GM12878 (cell line): ENCODE results near the gene TCF7L1. TPM values are rescaled to one million over a fixed set of nuclear protein-coding genes. Genes with fewer than 3 reads are reported as not detected.

Source experiments
- ATAC-seq: fragments of 200-7000 bp; cut with Tn5 transposase; 3 replicates; pipeline ENCODE4 v1.9.1; 2020; ENCODE audit warnings: mild to moderate bottlenecking, moderate library complexity
- BruUV-seq: library from RNA; stranded (reverse); fragments of 400-500 nt; replicated peaks from 2 replicates; lab custom pipeline; 2021; lab: Mats Ljungman, UMichigan
- CTCF ChIA-PET: fragments of 300-600 bp; sonication (Branson Sonifier 250); formaldehyde crosslinking; extraction: SDS; loops from one replicate; lab custom pipeline; 2021; ENCODE audit warnings: inconsistent platforms; lab: Yijun Ruan, JAX
- POLR2A ChIA-PET: fragments of 350-600 bp; formaldehyde crosslinking; extraction: SDS; loops from one replicate; lab custom pipeline; 2021; ENCODE audit warnings: inconsistent platforms; lab: Charles Lee
- RAD21 ChIA-PET: fragments of 300-600 bp; sonication (Branson Sonifier 250); formaldehyde crosslinking; loops from one replicate; lab custom pipeline; 2023; ENCODE audit warnings: antibody characterized with exemption; ENCODE audit not compliant: unreplicated experiment; lab: Charles Lee
- SMC1A ChIA-PET: fragments of 300-600 bp; sonication (Branson Sonifier 250); formaldehyde crosslinking; loops from one replicate; lab custom pipeline; 2023; ENCODE audit not compliant: unreplicated experiment, uncharacterized antibody; lab: Charles Lee
- DNase-seq: peaks from one replicate; pipeline ENCODE4 v3.0.0-alpha.2; 2011; ENCODE audit warnings: low read depth, low spot score
- FAIRE-seq: peaks from 3 replicates; lab custom pipeline; 2011; peaks lifted over from hg19 to GRCh38; lab: Jason Lieb, UNC
- H2AFZ ChIP-seq: 2 replicates; pipeline ENCODE4 v1.6.0; 2011; ENCODE audit warnings: low read depth, low read length, control low read depth; ENCODE audit not compliant: control insufficient read depth
- H3K27ac ChIP-seq: 2 replicates; pipeline ENCODE4 v1.5.1; 2011; ENCODE audit warnings: control low read depth; ENCODE audit not compliant: control insufficient read depth, insufficient read depth
- H3K27me3 ChIP-seq, 2 experiments: replicated peaks in 1 of 2; 2 replicates each; pipeline versions ENCODE4 v1.6.0 to v1.6.1; 2011; ENCODE audit warnings: low read length in 1 of 2; ENCODE audit not compliant: control insufficient read depth in 2 of 2, insufficient read depth in 2 of 2
- H3K36me3 ChIP-seq, 2 experiments: 2 replicates each; pipeline ENCODE4 v1.5.1; 2011; ENCODE audit warnings: low read length in 1 of 2; ENCODE audit not compliant: control insufficient read depth in 2 of 2, insufficient read depth in 2 of 2
- H3K4me1 ChIP-seq: 2 replicates; pipeline ENCODE4 v1.6.1; 2011; ENCODE audit warnings: mild to moderate bottlenecking, low read length, moderate library complexity, mixed read lengths; ENCODE audit not compliant: control insufficient read depth, insufficient read depth
- H3K4me2 ChIP-seq: 2 replicates; pipeline ENCODE4 v1.6.0; 2011; ENCODE audit warnings: control low read depth; ENCODE audit not compliant: control insufficient read depth, insufficient read depth
- H3K4me3 ChIP-seq: fragments of 200-600 bp; sonication (generic); 2 replicates; pipeline ENCODE4 v1.5.1; 2016
- H3K79me2 ChIP-seq: 2 replicates; pipeline ENCODE4 v1.6.0; 2011; ENCODE audit warnings: low read length; ENCODE audit not compliant: control insufficient read depth, insufficient read depth
- H3K9ac ChIP-seq: 2 replicates; pipeline ENCODE4 v1.8.0; 2011; ENCODE audit warnings: low read length, control low read depth, mixed read lengths; ENCODE audit not compliant: control insufficient read depth, insufficient read depth
- H3K9me3 ChIP-seq: replicated peaks from 3 replicates; pipeline ENCODE4 v1.5.1; 2011; ENCODE audit warnings: mild to moderate bottlenecking, low read length; ENCODE audit not compliant: control insufficient read depth, insufficient read depth
- H4K20me1 ChIP-seq: 2 replicates; pipeline ENCODE4 v1.6.0; 2011; ENCODE audit not compliant: control insufficient read depth, insufficient read depth
- DPF2 ChIP-seq: fragments of 450-650 bp; IDR thresholded peaks from 2 replicates; pipeline ENCODE4 v1.6.1; 2017; ENCODE audit warnings: mild to moderate bottlenecking
- EP300 ChIP-seq, 2 experiments: fragments of 150-350 bp in 1 of 2; IDR thresholded peaks; 2 replicates each; pipeline ENCODE4 v1.6.1; 2011 to 2012; ENCODE audit warnings: low read depth in 2 of 2, low read length in 2 of 2, borderline replicate concordance in 1 of 2, improper control_type of control experiment in 1 of 2, inconsistent platforms in 1 of 2; ENCODE audit not compliant: control insufficient read depth in 1 of 2
- FOXK2 ChIP-seq: fragments of 450-650 bp; IDR thresholded peaks from 2 replicates; pipeline ENCODE4 v1.6.1; 2017; ENCODE audit warnings: mild to moderate bottlenecking, moderate library complexity
- HCFC1 ChIP-seq: fragments of 150-350 bp; IDR thresholded peaks from 2 replicates; pipeline ENCODE4 v1.6.1; 2014; ENCODE audit warnings: low read length
- JUNB ChIP-seq: IDR thresholded peaks from 2 replicates; pipeline ENCODE4 v1.6.1; 2016; ENCODE audit warnings: antibody characterized with exemption, mild to moderate bottlenecking
- MTA3 ChIP-seq: IDR thresholded peaks from 2 replicates; pipeline ENCODE4 v1.6.1; 2012; ENCODE audit warnings: low read length, inconsistent platforms, borderline replicate concordance
- RBBP5 ChIP-seq: fragments of 200-600 bp; sonication (generic); conservative IDR thresholded peaks from 2 replicates; pipeline ENCODE4 v1.6.1; 2016
- STAT3 ChIP-seq: IDR thresholded peaks from 2 replicates; pipeline ENCODE4 v1.6.1; 2011; ENCODE audit warnings: low read depth, low read length, improper control_type of control experiment
- SUPT20H ChIP-seq: IDR thresholded peaks from 2 replicates; pipeline ENCODE4 v1.6.1; 2011; ENCODE audit warnings: low read depth, mild to moderate bottlenecking, low read length, moderate library complexity, borderline replicate concordance; ENCODE audit not compliant: control insufficient read depth
- WGBS: methylation state at CpG from one replicate; pipeline ENCODE4 v1.1.6; 2016; ENCODE audit warnings: low lambda C conversion rate; ENCODE audit not compliant: insufficient replicate concordance, insufficient coverage; ENCODE audit errors: missing lambda C conversion rate; 5-methylcytosine and 5-hydroxymethylcytosine counted together
- in situ Hi-C: fragments of 300-500 bp; cut with MboI; formaldehyde crosslinking; loops from 9 replicates; pipeline ENCODE4 v1.14.3; 2018; ENCODE audit warnings: mixed read lengths
- intact Hi-C: fragments of 100-400 bp; cut with micrococcal nuclease; formaldehyde crosslinking; loops from one replicate; pipeline ENCODE4 v1.14.2; 2022; ENCODE audit not compliant: unreplicated experiment
- polyA plus RNA-seq, 11 experiments: library from polyadenylated mRNA; depleted of rRNA in 4 of 11; unstranded in 6 of 11; stranded (reverse) in 5 of 11; fragments of >200 nt; fragmentation: Nextera tagmentation in 4 of 11; fragmentation: Illumina TruSeq in 1 of 11; extraction: Ambion mirVana in 4 of 11; extraction: Trizol in 1 of 11; gene quantifications; 1 replicate in 1 of 11; 2 replicates in 10 of 11; pipeline versions ENCODE4 v1.2.1 to v1.2.3, GENCODE V29; 2011 to 2016; ENCODE audit warnings: inconsistent platforms in 2 of 11, missing spikeins in 2 of 11, low read depth in 1 of 11
- total RNA-seq, 4 experiments: library from RNA; depleted of rRNA in 3 of 4; stranded (reverse); fragments of >200 nt in 3 of 4; fragmentation: Illumina TruSeq in 1 of 4; extraction: Trizol in 1 of 4; gene quantifications; 2 replicates each; pipeline versions ENCODE4 v1.2.1 to v1.2.3, GENCODE V29; 2013 to 2021
- TF ChIP-seq, protein P1 (sequence below): IDR thresholded peaks from 2 replicates; pipeline ENCODE4 v1.6.1; 2011; ENCODE audit warnings: low read depth, low read length, improper control_type of control experiment, borderline replicate concordance
- TF ChIP-seq, protein P2 (sequence below): IDR thresholded peaks from 2 replicates; pipeline ENCODE4 v1.6.1; 2012; ENCODE audit warnings: mild to moderate bottlenecking, low read depth, low read length

TCF7L1 gene
- total and polyA plus RNA-seq, 10 of the 15 experiments (the other 5 are each of a cell fraction or from before 2014, with no cell fraction given) = 0.03 to 0.11 (median 0.10) TPM; not detected in 7

- POLR2A ChIA-PET = interaction anchor here (0.6 kb wide), 1 partner anchor 418 kb away, joined by 3 read pairs; no protein-coding TSS in a partner anchor
- no peak for ATAC-seq
Observed at GRCh38 chr2:85162746-85163301, 29.6 kb downstream of the TCF7L1 start.

More at GRCh38 chr2:85162746-85163301, 29.6 kb downstream of the TCF7L1 start:
- no peak for TF ChIP-seq HCFC1
- TF ChIP-seq SUPT20H = no peak
- no peak for TF ChIP-seq MTA3
- TF ChIP-seq JUNB = no peak
- TF ChIP-seq, protein P1, sequence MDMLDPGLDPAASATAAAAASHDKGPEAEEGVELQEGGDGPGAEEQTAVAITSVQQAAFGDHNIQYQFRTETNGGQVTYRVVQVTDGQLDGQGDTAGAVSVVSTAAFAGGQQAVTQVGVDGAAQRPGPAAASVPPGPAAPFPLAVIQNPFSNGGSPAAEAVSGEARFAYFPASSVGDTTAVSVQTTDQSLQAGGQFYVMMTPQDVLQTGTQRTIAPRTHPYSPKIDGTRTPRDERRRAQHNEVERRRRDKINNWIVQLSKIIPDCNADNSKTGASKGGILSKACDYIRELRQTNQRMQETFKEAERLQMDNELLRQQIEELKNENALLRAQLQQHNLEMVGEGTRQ = no peak
- no peak for TF ChIP-seq DPF2
- TF ChIP-seq STAT3 = no peak
- TF ChIP-seq FOXK2 = no peak
- TF ChIP-seq RBBP5 = no peak
- TF ChIP-seq EP300 (IDR thresholded peaks at IDR 0.05; ENCODE audit: borderline replicate concordance in 1 of 2, control insufficient read depth in 1 of 2, low read depth in 2 of 2, low read length in 2 of 2) = no peak
- TF ChIP-seq, protein P2, sequence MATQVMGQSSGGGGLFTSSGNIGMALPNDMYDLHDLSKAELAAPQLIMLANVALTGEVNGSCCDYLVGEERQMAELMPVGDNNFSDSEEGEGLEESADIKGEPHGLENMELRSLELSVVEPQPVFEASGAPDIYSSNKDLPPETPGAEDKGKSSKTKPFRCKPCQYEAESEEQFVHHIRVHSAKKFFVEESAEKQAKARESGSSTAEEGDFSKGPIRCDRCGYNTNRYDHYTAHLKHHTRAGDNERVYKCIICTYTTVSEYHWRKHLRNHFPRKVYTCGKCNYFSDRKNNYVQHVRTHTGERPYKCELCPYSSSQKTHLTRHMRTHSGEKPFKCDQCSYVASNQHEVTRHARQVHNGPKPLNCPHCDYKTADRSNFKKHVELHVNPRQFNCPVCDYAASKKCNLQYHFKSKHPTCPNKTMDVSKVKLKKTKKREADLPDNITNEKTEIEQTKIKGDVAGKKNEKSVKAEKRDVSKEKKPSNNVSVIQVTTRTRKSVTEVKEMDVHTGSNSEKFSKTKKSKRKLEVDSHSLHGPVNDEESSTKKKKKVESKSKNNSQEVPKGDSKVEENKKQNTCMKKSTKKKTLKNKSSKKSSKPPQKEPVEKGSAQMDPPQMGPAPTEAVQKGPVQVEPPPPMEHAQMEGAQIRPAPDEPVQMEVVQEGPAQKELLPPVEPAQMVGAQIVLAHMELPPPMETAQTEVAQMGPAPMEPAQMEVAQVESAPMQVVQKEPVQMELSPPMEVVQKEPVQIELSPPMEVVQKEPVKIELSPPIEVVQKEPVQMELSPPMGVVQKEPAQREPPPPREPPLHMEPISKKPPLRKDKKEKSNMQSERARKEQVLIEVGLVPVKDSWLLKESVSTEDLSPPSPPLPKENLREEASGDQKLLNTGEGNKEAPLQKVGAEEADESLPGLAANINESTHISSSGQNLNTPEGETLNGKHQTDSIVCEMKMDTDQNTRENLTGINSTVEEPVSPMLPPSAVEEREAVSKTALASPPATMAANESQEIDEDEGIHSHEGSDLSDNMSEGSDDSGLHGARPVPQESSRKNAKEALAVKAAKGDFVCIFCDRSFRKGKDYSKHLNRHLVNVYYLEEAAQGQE = no peak
- ChIA-PET SMC1A (interaction anchor here (0.9 kb wide), 1 partner anchor 21 kb away, joined by 3 read pairs; no protein-coding TSS in a partner anchor), RAD21 (no interaction called here), CTCF (interaction anchor here (1.0 to 1.1 kb wide), 2 partner anchors 19 to 95 kb away, joined by 3 read pairs; no protein-coding TSS in a partner anchor)
- H3K4me1 ChIP-seq = no peaks in the 10 kb centered on the region
- no peaks in the 10 kb centered on the region for H3K79me2 ChIP-seq
- H4K20me1 ChIP-seq = no peaks in the 10 kb centered on the region
- in situ Hi-C loops (no loop called here), intact Hi-C loops (no loop called here)
- FAIRE-seq = no peak
- H3K27ac ChIP-seq = no peak overlapping the region
- no peak overlapping the region for H3K9ac ChIP-seq
- H2AFZ ChIP-seq = no peak overlapping the region
- 8% methylated on average over 8 of the region's 8 CpGs for WGBS
- no peaks in the 10 kb centered on the region for H3K36me3 ChIP-seq
- DNase-seq = no peak
- H3K4me3 ChIP-seq = no peak overlapping the region
- no peak overlapping the region for H3K4me2 ChIP-seq
- H3K27me3 ChIP-seq = peaks cover 0 to 3% of the 10 kb centered on the region in 2 experiments; a peak in 1 of 4 replicates
- no peaks in the 10 kb centered on the region for H3K9me3 ChIP-seq
- BruUV-seq = no TSS peak
